DMS153 treated with DMSO at 0.1 percent for 48 hours (cell line): ENCODE results near the gene DLX5.
A peak's percentile ranks its signal among the peaks of the same experiment; 100 is the strongest.

ENCODE experiments used
- DNase-seq: peaks from one replicate; lab custom pipeline; 2025; ENCODE audit not compliant: unreplicated experiment; lab: John Stamatoyannopoulos, UW

The DLX5 gene

DNA sequence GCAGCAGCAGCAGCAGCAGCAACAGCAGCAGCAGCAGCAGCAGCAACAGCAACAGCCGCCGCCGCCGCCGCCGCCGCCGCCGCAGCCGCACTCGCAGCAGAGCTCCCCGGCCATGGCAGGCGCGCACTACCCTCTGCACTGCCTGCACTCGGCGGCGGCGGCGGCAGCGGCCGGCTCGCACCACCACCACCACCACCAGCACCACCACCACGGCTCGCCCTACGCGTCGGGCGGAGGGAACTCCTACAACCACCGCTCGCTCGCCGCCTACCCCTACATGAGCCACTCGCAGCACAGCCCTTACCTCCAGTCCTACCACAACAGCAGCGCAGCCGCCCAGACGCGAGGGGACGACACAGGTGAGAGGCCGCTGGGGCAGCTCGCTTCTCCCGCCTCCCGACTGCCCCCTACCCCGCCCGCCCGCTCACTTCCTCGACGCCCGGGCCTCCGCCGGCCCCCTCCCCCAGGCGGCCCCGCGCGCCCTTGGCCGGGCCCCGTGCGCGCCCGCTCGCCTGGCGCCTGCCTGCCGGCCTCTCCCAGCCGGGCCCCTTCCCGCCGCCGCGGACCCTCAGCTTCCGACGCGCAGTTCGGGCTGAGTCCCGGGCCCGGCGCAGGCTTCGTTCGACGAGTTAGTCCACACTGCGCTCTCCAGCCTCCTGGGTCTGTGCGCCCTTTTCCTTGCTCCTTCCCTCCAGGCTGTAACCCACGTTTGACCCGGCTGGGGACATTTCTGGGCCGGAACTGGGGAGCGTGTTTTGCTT lies 18.4 kb downstream of the DLX5 start:
- DNase-seq: peak; percentile 41

DNA sequence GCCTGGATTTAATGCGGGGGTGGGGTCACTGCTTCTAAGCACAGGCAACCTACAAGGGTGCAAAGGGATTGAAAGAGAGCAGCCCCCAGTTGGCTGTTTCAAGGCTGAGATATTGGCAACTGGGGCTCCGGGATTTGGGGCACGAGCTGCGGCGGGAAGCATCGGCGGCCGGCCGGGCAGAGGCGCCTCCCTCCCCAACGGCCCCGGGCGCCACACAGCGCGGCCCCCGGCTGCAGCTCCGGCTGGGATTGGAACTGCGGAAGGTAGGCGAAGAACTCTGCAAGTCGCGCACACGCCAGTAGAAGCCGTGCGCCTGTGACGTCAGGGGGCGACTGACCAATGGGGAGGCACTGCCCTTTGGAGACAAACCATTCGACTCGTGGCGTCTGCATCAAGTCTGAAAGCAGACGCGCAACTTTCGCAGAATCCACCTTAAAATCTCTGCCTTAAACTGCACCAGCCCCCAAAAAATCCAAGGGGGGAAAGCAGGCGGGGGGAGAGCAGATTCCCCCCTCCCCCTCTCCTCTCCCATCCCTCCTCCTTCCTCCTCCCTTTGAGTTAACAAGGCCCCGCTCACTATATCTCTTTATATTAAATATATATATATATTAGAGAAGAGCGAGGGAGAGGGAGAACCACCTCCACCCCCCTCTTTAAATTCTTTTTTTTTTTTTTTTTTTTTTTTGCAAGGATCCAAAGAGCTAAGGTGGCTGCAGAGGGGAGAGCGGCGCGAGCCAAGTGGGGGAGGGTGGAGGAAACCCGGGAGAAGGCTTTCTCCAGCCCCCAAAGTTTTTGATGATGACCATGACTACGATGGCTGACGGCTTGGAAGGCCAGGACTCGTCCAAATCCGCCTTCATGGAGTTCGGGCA lies 19.2 kb downstream of the DLX5 start, which contains the start of gene DLX6:
DLX6 (plus strand) TSS at position 371 of the 872 bp plus-strand sequence; CDS start at position 796, 425 bp downstream.
- DNase-seq: peak; percentile 84

DNA sequence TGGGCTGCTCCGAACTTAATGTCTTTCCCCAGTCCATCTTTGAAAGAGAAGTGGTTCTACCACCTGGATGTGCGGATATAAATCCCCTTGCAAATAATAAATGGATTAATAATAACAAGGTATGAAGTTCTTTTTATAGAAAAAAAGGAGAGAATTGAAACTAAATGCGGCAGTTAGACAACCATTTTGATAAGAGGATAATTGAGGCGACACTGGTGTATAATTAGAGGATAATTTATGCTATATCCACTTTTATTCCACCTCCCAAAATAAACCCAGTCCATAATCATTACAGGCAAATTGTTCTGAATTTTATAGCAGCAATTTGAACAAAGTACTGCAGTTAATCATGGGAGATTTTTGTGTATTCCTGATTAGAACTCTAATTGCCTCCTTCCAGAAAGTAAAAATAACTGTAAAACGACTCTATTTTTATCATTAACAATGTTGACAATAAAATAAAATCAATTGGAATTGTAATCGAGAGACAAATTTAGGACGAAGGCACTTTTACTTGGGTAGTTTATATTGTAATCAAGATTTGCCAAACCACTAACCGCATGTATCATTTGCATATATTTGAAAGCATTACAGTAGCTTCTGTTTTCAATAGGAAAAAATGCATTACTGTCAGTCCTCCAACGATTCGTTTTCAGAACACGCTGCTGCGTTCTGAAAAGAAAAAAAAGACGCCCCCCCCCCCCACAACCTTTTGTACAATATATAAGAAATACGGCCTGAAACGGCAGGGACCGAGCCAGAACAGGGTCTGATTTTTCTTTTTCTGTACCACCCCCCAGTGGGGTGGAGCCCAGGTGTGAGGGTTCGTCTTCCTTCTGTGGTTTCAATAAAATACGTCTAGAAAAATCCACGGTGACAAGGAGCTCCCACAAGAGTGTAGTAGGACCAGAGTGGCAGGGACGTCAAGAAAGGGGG lies 20.1 kb downstream of the DLX5 start:
- no peak for DNase-seq

DNA sequence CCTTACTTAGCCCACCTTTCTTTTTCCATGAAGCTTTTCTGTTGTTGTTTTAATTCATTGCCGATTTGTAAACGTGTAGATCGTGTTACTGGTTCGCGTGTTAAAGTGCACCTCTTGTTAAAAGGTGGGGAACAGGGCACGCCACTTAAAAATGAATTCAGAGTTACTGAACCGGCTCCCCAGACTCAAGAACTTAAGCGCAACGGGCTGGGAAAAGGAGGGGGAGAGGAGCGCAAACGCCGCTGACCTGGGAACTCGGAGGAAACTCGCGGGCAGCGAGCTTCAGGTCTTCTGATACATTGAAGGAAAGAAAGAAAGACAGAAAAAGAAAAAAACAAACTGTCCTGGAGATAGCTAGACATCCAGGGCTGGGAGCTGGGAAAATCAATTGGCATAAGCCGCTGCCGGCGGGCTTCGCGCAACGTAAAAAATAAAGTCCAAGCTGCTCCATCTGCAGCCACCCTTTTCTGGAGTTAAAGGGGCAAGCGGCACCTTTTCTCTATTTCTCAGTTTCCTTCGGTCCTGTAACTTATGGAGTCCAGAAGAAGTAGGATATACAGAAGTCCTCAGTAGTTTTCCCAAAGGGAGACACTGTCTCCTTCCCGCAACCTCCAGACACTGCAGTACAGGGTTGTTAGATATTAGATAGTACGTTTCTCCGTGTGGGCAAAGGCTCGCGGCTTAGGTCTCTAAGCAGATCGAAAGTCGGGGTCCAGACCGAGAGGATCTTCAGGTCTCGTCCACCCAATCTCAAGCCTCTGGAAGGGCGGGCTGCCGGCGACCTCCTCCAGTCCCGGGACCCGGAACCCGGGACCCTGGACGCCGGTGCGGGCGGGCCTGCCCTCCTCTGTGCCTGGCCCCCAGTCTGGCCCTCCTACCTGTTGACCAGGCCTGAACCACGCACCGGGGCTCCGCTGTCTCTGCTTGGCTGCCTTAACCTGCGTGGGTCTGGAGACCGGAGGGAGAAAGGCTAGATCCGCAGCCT lies 21.1 kb downstream of the DLX5 start:
- DNase-seq: peak; percentile 51

DNA sequence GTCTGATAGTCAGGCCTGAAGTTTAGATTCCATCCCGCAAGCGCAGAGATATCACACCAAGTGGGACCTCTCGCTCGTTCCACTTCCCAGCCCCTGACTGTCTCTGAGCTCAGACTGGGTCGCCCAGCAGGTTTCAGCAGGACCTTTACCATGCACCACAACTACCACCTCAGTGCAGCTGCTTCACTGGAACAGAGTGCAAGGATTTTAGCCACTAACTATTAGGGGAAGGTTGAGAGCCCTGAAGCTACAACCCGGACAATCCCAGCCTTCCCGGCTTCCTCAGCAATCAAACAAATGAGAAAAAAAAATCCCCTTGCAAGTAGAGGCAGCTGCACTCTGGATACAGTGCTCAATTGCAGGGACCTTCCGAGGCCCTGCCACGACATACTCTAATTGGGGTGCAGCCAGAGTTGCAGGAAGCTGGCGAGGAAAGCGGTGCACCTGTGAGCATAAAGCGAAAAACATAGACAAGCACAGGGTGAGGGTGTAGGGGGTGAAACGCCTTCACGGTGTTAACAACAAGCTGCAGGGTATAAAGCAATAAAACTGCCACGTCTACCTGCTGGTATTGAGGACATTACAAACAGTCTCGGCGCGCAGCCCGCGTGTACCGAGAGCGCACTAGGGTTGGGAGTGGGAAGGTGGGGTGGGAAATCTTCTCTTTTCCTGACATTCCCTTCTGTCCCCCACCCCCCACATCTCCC lies 21.9 kb downstream of the DLX5 start:
- DNase-seq: peak; percentile 44

DNA sequence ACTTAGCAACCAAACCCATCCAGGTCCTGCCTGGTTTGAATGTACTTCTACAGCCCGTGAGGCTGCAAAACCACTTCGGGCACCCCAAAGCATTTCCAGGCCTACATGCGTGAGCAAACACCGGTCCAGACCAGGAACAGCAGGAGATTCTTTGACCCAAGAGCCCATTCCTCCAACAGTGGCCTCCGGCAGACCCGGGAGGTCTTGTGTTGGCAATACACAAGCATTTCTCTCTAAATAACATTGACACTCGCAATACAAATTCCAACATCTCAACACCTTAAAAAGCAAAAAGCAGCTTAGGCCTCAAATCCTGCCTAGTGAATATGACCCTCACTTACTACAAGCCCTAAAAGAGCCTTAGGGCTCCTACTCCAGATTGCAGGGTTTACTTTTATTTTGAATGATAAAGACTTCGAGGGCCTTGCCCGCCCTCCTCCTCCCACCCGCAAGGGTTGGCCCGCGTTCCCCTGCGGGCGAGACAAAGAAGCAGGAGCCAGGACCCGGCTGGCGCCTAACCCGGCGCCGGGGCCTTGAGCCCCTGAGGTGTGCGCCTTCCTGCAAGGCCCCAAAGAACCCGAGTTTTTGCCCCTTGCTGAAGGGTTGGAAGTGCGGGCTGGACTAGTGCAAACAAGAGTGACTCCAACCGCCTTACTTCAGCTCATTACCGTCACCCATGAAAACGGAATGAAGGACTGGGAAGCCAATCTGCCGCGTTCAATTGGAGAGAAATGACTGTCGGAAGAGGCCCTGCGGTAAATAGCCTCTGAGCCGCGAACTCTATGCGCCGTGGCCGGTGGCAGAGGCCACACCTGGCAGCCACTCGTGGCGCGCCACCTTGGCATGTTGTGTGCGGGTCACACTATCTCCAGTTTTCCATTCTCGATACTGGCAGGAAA lies 22.7 kb downstream of the DLX5 start:
- DNase-seq: no peak

DNA sequence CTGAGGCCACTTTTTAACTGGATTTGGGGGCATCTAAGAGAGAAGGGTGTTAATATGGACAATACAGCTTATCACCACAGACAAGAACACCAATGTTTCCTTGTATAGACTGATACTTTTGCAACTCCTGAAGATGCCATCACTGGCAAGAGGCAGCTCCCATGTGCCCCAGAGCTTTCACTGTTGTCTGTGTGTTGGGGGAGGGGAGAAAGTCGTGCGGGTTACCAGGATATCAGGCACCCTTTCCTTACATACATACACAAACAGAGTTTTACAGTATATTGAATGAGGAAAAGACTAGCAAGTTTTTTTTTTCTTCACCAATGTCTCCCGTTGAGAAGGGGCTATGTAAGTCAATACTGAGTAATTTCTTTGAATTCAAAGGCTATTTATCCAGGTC lies 23.4 kb downstream of the DLX5 start:
- DNase-seq: no peak

DNA sequence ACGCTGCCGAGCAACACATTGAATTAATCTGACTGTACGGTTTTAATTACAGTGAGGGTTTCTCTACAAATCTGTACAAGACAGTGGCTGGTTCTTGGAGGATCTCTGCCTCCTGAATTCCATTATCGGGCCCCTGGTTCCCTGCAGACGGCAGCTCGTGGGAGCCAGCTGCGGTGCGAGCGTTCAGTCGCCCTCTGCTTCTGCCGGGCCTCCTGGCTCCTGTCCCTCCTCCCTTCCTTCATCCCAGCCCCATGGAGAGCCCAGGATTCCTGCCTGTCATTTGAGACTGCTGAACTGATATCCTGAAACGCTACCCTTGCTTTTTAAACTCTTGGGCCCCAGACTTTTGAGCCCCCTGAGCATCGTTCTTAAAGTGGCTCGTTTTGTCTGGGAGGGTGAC lies 25.9 kb downstream of the DLX5 start:
- DNase-seq: no peak

DNA sequence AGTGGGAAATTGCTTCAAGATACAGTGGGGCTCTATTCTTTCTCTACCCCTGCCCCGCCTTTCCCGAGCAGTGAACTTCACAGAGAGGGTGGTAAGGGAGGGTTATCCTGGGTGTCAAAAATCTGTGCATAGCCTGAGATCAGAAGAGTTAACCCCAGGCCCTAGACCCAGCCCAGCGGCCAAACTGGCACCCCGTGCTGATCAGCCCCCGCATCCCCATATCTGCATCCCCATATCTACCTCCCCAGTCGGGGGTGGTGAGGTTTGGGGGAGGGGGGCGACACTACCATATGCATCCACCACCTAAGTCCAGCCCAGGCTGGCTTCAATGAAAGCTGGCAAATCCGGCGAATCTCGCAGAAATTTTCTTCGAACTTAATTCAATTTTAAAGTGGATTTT lies 26.3 kb downstream of the DLX5 start:
- DNase-seq: no peak

DNA sequence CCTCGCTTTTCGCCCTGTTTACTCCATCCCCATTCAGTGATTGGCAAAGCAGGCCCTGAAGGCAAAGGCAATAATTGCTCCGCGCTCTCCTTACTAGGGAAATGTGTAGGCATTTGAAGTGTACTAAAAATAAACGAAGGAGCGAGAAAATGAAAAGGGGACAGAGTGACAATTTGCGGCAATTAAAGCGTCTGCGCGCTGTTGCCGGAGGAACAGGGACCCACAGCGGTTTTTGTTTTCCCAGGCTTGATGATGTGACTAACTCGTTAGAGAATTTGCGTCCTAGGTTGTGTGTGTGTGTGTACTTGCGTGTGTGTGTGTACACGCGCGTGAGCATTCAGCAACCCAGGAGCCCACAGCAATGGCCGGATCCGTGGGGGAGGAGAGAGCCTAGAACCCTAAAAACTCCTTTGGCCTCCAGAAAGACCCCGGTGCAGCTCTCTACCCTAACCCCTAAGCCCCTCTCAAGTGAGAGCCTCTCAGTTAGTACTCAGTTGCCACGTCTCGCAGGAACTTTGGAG lies 27.1 kb downstream of the DLX5 start:
- no peak for DNase-seq

DNA sequence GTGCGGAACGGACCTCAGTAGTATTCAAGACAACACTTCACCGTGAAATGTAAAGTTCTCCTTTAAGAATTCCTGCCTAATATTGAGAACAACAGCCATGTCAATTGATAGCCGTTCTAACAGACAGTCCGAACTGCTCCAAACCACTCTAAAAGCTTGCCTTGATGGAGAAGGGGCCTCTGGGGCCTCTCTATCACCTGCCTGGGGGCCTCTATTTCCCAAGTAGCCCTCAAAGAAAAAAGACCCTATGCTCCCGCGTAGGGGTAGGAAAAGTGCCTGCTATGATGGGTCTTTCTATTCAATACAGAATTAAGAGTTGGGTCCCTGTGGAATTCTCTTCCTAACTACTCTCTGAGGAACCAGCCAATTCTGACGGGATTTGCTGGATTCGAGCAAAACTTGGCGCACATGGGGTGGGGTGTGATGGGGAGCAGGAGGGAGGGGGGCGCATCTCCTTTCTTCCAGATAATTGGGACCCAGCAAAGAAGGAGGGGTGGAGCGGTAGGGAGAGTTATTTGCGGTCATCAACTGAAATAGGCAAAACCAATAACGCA lies 27.6 kb downstream of the DLX5 start:
- no peak for DNase-seq

DNA sequence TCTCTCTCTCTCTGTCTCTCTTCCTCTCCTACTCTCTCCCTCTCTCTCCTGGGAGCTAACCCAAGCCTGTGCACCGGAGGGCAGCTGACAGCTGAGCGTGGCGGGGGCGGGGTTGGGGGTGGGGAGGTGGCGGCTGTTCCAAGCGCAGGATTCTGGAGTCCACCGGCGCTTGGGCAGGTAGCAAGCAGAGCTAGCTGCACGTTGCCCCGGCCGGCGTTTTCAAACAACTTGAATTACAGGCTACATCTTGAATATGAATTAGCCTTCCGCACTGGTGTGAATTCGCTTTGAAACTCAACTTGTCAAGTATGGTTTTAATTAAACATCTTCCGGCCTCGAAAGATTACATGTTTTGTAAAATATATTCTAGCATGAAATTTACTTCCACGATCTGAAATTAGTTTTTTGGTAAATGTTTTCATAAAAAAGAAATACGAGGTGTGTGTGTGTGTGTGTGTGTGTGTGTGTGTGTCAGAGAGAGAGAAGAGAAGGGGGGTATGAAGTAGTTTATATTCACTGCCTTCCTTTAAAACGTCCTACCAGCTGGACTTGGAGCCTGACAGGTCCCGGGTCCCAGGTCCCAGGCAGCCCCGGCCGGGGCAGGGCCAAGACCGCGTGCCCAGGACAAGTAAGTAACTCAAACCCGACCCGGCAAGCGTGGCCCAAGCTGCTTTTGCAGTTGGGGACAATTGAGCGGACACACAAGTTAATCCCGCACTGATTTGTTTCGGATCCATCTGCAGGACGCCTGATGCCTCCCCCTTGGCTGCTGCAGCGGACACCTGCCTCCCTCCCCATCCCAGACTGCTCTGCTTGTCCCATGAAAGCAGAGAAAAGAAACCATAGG lies 28.3 kb downstream of the DLX5 start:
- no peak for DNase-seq

DNA sequence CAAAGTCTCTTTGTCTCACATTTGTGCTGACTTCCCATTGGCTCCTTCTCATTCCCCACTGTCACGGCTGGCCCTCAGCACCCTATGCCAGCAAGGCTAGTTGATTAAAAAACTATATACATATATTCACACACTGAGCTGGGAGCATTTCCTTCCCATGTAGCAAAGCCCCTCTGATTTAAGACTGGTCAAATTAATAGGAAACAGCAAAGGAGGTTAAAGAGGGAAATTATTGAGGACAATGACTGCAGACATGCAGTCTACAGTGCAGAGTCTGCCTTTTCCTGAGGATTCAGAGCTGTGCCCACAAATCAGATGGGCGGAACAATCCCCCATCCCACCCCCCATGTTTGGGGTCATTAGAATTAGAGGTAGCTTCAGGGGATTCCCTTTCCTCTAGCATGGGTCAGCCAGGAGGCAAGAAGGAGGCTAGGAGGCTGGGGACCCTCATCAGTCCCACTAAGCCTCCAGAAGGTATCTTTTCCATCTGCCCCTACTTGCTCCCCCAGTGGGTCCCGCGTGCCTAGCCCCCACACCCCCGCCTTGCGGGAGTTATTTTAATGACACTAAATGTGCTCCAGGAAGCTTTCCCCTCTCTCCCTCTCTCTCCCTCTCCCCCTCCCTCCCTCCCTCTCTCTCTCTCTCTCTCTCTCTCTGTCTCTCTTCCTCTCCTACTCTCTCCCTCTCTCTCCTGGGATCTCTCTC lies 29.1 kb downstream of the DLX5 start:
- no peak for DNase-seq

DNA sequence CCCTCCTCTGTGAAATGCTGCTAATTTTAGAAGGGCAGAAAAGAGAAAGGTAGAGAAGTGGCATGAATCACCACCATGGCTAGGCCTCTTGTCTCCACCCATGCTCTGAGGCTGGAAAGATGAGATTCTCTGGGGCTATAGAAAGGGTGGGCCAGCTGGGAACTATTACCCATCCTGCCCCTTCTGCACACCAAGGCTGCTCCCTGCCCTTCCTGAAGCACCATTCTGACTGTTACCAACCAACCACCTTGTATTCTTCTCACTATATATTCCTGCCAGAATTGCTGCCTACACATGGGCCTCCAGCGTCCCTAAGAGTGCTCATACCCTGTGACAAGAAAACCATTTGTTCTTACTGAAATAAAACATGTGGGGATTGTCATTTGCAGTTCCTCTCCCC lies 30.7 kb downstream of the DLX5 start:
- no peak for DNase-seq

DNA sequence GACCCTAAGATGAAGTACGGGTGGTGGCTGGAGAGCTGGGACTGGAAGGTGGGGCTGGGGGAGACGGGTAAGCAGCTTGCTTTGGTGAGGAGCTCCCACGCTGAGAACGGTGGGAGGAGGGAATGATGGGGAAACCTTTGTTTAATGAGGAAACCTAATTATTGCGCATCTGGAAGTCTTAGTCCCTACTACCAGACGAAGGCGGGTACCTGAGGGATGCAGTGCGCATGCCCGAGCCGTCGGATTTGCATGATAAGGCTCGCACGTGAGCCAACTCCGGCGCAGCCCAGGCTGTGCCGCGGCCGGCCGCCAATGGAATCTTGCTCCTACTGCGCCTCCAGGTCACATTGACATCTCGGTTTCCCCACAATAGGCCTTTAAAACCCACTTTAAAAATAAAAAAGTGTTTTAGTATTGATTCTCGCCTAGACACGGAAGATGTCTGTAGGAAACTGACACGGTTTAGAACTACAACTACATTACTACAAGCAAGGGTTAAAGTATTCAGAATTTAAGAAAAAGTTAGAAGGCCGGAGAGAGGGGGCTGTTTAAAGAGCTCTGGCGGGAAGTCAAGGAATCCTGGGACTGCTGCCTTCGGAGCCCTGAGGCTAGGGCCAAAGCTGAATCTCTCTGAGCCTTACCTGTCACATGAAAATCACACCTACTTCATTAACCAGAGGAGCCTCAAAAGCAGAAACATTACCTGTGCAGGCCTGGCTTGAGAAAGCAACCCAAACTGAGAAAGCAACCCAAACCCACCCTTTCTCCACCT lies 31.4 kb downstream of the DLX5 start:
- DNase-seq: no peak
